ENCODE measurements around the gene IGSF21.
"Not testable (repeated sequence)": the region's sequence is repeated elsewhere in the genome, so short reads cannot be mapped to it uniquely, and the experiment has no call there.

Gene IGSF21

DNA sequence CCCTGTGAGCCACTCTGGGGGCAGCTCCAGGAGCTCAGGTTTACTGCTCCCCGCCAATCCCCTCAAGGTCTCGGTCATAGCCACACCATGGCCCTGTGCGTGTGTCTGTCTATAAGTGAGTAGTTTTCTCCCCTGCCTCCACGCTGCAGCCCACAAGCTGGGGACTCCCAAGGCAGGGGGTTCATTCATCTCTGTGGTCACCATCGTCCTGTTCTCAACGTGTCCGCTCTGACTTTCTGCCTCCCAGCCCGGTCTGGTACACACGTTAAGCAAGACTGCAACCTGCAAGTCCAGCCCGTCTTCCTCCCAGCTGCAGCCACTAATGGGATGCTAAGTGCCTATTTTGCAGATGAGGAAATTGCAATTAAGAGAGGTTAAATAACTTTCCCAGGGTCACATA is 49.8 kb downstream of the IGSF21 start:
- no peak overlapping the region for H3K4me3 ChIP-seq (ENCODE audit: low read depth, low read length)
- DNase-seq (ENCODE audit: low read depth, low spot score), result no peak
- in situ Hi-C loops (cut with HindIII; ENCODE audit: low sequenced_read_pairs), result no loop called here
- TF ChIP-seq, protein P1, sequence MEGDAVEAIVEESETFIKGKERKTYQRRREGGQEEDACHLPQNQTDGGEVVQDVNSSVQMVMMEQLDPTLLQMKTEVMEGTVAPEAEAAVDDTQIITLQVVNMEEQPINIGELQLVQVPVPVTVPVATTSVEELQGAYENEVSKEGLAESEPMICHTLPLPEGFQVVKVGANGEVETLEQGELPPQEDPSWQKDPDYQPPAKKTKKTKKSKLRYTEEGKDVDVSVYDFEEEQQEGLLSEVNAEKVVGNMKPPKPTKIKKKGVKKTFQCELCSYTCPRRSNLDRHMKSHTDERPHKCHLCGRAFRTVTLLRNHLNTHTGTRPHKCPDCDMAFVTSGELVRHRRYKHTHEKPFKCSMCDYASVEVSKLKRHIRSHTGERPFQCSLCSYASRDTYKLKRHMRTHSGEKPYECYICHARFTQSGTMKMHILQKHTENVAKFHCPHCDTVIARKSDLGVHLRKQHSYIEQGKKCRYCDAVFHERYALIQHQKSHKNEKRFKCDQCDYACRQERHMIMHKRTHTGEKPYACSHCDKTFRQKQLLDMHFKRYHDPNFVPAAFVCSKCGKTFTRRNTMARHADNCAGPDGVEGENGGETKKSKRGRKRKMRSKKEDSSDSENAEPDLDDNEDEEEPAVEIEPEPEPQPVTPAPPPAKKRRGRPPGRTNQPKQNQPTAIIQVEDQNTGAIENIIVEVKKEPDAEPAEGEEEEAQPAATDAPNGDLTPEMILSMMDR (IDR thresholded peaks at IDR 0.05; ENCODE audit: low read depth, low read length), result no peak

DNA sequence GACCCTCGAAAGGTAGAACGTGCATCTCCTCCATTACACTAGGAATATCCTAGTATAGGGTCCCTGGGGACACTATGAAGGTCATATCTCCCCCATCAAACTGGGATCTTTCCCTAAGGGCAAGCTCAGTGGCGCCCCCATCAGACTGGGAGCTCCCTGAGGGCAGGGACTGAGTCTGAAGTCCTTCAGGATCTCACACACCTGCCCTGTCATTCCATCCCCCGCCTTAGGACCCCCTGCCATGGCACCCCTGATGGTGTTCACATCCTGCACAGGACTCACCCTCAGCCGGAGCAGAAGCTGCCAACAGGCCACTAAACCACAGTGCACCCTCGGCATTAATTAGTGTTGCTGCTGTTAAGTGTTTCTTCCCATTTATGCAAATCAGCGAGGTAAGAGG is 50.4 kb downstream of the IGSF21 start:
- TF ChIP-seq, protein P1 (IDR thresholded peaks at IDR 0.05; ENCODE audit: low read depth, low read length), result no peak
- in situ Hi-C loops (cut with HindIII; ENCODE audit: low sequenced_read_pairs), result no loop called here
- DNase-seq (ENCODE audit: low read depth, low spot score), result no peak
- H3K4me3 ChIP-seq (ENCODE audit: low read depth, low read length), result no peak overlapping the region

DNA sequence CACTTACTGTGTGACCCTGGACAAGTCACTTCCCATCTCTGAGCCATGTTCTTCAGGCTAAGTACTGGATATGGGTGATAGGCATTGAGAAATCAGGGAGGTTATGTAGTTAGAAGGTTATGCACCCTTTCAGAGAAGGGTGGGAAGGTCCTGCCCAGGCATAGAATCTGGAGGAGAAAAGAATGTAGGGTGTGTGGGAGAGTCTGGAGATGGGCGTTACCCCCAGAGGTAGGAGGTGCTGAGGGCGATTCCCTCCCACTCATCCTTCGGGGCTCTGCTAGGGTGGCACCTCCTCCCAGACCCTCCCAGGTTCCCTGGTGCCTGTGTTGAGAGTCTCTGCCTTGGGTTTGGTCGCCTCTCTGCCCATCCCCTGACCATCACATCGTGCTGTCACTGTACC is 51.1 kb downstream of the IGSF21 start:
- DNase-seq (ENCODE audit: low read depth, low spot score), result no peak
- H3K4me3 ChIP-seq (ENCODE audit: low read depth, low read length), result no peak overlapping the region
- in situ Hi-C loops (cut with HindIII; ENCODE audit: low sequenced_read_pairs), result no loop called here
- TF ChIP-seq, protein P1 (IDR thresholded peaks at IDR 0.05; ENCODE audit: low read depth, low read length), result no peak

DNA sequence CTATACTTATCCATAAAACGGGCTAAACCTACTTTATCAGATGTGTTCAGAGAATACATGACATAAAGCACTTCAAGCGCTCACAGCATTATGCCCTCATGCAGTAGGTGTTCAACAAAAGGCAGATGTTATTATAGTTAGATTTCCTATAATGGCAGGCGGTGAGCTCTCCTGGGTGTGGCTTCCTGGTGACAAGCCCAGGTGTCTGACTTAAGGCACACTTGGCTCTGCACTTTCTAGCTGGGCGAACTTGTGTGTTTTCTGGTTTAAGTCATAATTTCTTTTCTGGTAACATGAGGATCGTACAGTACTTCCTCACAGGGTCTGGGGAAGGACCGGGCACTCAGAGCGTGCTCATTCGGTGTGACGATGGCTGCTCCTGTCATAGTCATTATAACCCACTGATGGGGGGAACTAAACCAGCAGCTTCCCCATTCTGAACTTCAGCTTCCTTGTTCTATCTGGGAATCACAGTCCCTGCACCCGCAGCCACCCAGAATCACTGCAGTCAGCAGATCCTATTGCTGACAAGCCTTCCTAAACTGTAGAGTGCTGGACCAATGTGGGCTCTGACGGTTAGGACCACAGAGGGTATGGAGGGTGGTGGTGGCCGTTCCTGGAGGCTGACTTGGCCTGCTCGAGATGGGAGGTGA is 52.8 kb downstream of the IGSF21 start:
- DNase-seq (ENCODE audit: low read depth, low spot score), result no peak
- no peak overlapping the region for H3K4me3 ChIP-seq (ENCODE audit: low read depth, low read length)
- TF ChIP-seq, protein P1 (IDR thresholded peaks at IDR 0.05; ENCODE audit: low read depth, low read length), result no peak
- in situ Hi-C loops (cut with HindIII; ENCODE audit: low sequenced_read_pairs), result no loop called here

DNA sequence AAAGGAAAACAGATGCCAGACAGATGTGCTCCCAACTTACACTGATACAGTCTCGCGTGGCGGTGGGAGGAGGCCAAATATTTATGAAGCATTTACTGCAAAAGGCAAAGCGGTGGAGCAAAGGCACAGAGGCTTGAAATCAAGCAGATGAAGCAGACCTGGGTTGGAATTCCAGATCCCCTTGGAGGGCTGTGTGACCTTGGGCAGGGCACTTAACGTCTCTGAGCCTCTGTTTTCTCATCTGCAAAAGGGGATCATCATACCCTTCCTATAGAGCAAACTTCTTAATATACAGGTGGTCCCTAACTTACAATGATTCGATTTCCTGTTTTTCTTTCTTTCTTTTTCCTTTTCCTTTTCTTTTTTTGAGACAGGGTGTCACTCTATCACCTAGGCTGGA is 54.1 kb downstream of the IGSF21 start:
- in situ Hi-C loops (cut with HindIII; ENCODE audit: low sequenced_read_pairs), result no loop called here
- TF ChIP-seq, protein P1 (IDR thresholded peaks at IDR 0.05; ENCODE audit: low read depth, low read length), result no peak
- H3K4me3 ChIP-seq (ENCODE audit: low read depth, low read length), result no peak overlapping the region
- no peak for DNase-seq (ENCODE audit: low read depth, low spot score)

DNA sequence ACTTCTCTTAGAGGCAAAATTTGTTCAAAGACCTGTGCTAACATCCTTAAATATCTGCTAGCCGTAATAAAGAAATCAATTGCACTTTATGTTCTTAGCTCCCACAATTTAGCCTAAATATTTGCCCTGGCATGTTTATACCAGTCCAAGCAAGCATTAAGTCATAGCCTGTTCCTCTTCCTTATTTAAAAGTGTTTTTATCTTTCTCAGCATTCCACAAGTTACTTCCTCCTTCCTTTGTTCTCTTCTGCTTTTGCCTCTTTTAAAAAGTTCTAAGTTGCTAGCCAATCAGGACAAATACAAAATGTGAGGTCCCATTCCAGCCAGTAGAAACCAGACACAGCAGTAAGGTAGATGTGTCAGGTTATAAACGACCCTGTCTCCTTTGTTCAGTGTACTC is 58.0 kb downstream of the IGSF21 start:
- H3K4me3 ChIP-seq (ENCODE audit: low read depth, low read length); in situ Hi-C loops (cut with HindIII; ENCODE audit: low sequenced_read_pairs); DNase-seq (ENCODE audit: low read depth, low spot score): not testable (repeated sequence)

DNA sequence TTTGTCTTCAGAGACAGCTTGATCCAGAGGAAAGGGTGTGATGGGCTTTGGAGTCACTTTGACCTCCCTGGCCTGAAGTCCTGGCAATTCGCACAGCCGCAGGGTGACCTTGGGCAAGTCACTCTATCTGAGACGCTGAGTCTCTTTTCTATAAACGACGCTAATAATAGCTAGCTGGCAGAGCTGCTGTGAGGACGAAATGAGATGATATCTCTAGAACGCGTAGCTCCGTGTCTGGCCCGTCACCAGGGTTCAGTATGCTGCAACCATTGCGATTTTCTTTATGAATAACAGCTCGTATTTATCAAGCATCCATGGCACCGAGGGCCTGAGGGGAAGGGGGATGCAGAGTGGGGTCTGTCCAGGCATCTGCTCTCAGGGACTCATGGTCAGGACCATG is 58.7 kb downstream of the IGSF21 start:
- DNase-seq (ENCODE audit: low read depth, low spot score), result no peak

More for the DNA sequence above, 58.7 kb downstream of the IGSF21 start:
- in situ Hi-C loops (cut with HindIII; ENCODE audit: low sequenced_read_pairs), result no loop called here
- TF ChIP-seq, protein P1 (IDR thresholded peaks at IDR 0.05; ENCODE audit: low read depth, low read length), result no peak
- H3K4me3 ChIP-seq (ENCODE audit: low read depth, low read length), result no peak overlapping the region

Data from astrocyte of the spinal cord (primary cell).